Measurements from ENCODE around the gene FKBP1B.
"Not testable (repeated sequence)": the region's sequence is repeated elsewhere in the genome, so short reads cannot be mapped to it uniquely, and the experiment has no call there.

Gene FKBP1B

GRCh38 chr2:24024996-24025663 is 24.4 kb upstream of the FKBP1B start:
- DNase-seq: no peak
- no peak overlapping the region for H3K4me3 ChIP-seq (ENCODE audit: low read depth, low read length)
- H3K9me3 ChIP-seq (ENCODE audit: severe bottlenecking): no peaks in the 10 kb centered on the region
- no peaks in the 10 kb centered on the region for H3K27me3 ChIP-seq (ENCODE audit: insufficient read depth, low read depth, severe bottlenecking)
- TF ChIP-seq CTCF (IDR thresholded peaks at IDR 0.05; ENCODE audit: low read depth, low read length): no peak
- peaks cover 74% of the 10 kb centered on the region for H3K36me3 ChIP-seq
- H3K27ac ChIP-seq: peak overlapping the region; percentile 36; the same call in 1 of the 2 replicates

- DNase-seq: no peak
- Histone ChIP-seq H3K36me3 (peaks cover 85% of the 10 kb centered on the region), H3K4me3 (ENCODE audit: low read depth, low read length) (no peak overlapping the region), H3K9me3 (ENCODE audit: severe bottlenecking) (no peaks in the 10 kb centered on the region), H3K27me3 (ENCODE audit: insufficient read depth, low read depth, severe bottlenecking) (no peaks in the 10 kb centered on the region), H3K27ac (peak overlapping the region; percentile 74)
- no peak for TF ChIP-seq CTCF (IDR thresholded peaks at IDR 0.05; ENCODE audit: low read depth, low read length)
These were observed 23.3 kb upstream of the FKBP1B start for GRCh38 chr2:24026233-24026632.

- Histone ChIP-seq H3K27me3 (ENCODE audit: insufficient read depth, low read depth, severe bottlenecking) (no peaks in the 10 kb centered on the region), H3K36me3 (peaks cover 61% of the 10 kb centered on the region)
- DNase-seq: no peak
These were observed 10.6 kb upstream of the FKBP1B start for GRCh38 chr2:24038786-24039499.

GRCh38 chr2:24040511-24040910 is 9.0 kb upstream of the FKBP1B start:
- Histone ChIP-seq H3K27me3 (ENCODE audit: insufficient read depth, low read depth, severe bottlenecking) (no peaks in the 10 kb centered on the region), H3K36me3 (peaks cover 51% of the 10 kb centered on the region), H3K9me3 (ENCODE audit: severe bottlenecking) (peaks cover 4% of the 10 kb centered on the region), H3K4me3 (ENCODE audit: low read depth, low read length) (no peak overlapping the region), H3K27ac (no peak overlapping the region)
- DNase-seq: no peak
- no peak for TF ChIP-seq CTCF (IDR thresholded peaks at IDR 0.05; ENCODE audit: low read depth, low read length)

More at GRCh38 chr2:24038786-24039499, 10.6 kb upstream of the FKBP1B start:
- Histone ChIP-seq H3K4me3 (ENCODE audit: low read depth, low read length) (no peak overlapping the region), H3K9me3 (ENCODE audit: severe bottlenecking) (peaks cover 4% of the 10 kb centered on the region), H3K27ac (no peak overlapping the region)
- no peak for TF ChIP-seq CTCF (IDR thresholded peaks at IDR 0.05; ENCODE audit: low read depth, low read length)

GRCh38 chr2:24043133-24043532 is 6.4 kb upstream of the FKBP1B start:
- DNase-seq; H3K9me3 ChIP-seq (ENCODE audit: severe bottlenecking); H3K27me3 ChIP-seq (ENCODE audit: insufficient read depth, low read depth, severe bottlenecking); H3K4me3 ChIP-seq (ENCODE audit: low read depth, low read length): not testable (repeated sequence)
- Histone ChIP-seq H3K27ac (peak overlapping the region; percentile 58), H3K36me3 (peaks cover 28% of the 10 kb centered on the region)
